ENCODE data around the gene RPS6KA5. TPM values are rescaled to one million over a fixed set of nuclear protein-coding genes. Genes with fewer than 3 reads are reported as not detected.

The RPS6KA5 gene
- total RNA-seq, 2 donors from 2014 or later: 15.2 to 19.2 TPM

DNA sequence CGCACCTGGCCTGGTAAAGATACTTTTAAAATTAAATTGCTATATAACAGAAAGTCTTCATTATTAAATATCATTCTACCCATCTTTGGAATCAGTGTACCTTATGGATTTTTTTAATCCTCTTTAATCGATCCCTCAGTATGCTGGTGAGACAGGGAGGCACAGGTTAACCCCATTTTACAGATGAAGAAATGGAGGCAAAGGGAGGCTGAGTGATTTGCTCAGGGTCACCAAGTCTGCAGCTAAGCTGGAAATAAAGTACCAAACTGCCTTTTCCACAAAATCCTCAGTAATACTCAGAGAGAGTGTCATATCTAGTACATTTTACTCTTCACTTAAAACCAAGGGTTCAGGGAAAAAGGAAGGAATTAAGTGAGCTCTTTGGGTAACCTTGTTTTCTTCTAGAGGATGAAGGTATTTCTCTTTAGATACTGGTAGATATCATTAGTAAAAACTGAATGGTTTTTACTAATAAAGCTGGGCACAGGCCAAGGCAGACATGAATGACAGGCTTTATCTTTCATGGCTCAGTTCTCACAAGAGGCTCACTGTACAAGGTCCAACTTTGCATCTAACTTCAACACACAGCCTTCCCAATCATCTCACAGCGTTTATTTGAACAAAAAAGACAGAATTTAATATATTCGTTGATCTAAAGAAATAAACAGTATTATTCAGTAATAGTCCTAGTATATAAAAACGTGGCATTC is 209.0 kb downstream of the RPS6KA5 start:
- no peaks in the 10 kb centered on the region for H3K36me3 ChIP-seq
- H3K9ac ChIP-seq (ENCODE audit: low read depth in 2 of 2, low read length in 2 of 2): no peak overlapping the region
- no peaks in the 10 kb centered on the region for H3K9me3 ChIP-seq
- H3K27me3 ChIP-seq: no peaks in the 10 kb centered on the region
- no peak overlapping the region for H3K27ac ChIP-seq
- H3K4me1 ChIP-seq: no peaks in the 10 kb centered on the region
- TF ChIP-seq, protein P1, sequence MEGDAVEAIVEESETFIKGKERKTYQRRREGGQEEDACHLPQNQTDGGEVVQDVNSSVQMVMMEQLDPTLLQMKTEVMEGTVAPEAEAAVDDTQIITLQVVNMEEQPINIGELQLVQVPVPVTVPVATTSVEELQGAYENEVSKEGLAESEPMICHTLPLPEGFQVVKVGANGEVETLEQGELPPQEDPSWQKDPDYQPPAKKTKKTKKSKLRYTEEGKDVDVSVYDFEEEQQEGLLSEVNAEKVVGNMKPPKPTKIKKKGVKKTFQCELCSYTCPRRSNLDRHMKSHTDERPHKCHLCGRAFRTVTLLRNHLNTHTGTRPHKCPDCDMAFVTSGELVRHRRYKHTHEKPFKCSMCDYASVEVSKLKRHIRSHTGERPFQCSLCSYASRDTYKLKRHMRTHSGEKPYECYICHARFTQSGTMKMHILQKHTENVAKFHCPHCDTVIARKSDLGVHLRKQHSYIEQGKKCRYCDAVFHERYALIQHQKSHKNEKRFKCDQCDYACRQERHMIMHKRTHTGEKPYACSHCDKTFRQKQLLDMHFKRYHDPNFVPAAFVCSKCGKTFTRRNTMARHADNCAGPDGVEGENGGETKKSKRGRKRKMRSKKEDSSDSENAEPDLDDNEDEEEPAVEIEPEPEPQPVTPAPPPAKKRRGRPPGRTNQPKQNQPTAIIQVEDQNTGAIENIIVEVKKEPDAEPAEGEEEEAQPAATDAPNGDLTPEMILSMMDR (IDR thresholded peaks at IDR 0.05): no peak
- no peak overlapping the region for H3K4me3 ChIP-seq
- DNase-seq: no peak
- intact Hi-C loops (cut with DNase I): no loop called here

DNA sequence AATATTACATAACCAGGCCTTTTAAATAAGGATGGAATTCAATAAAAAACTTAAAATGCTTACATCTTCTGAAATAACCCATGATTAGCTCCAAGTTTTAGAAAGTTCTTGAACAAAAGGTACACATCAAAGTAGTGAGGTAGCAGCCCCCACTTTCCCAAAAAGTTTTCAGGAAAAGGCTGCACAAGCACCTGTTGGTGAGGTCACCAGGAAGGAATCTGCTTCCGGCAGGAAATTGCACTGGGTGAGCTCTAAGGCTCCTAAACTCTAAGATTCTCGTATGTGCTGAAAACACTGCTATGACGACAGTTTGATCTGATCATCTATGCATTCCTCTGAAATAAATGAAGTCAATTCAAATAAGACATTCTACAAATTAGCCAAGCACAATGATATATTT is 210.0 kb downstream of the RPS6KA5 start:
- Histone ChIP-seq H3K9ac (ENCODE audit: low read depth in 2 of 2, low read length in 2 of 2) (no peak overlapping the region), H3K9me3 (no peaks in the 10 kb centered on the region), H3K4me3 (no peak overlapping the region), H3K4me1 (no peaks in the 10 kb centered on the region), H3K27me3 (no peaks in the 10 kb centered on the region), H3K27ac (no peak overlapping the region), H3K36me3 (no peaks in the 10 kb centered on the region)
- TF ChIP-seq, protein P1 (IDR thresholded peaks at IDR 0.05): no peak
- no peak for DNase-seq
- intact Hi-C loops (cut with DNase I): no loop called here

- DNase-seq: no peak
- Histone ChIP-seq H3K9ac (ENCODE audit: low read depth in 2 of 2, low read length in 2 of 2) (no peak overlapping the region), H3K4me3 (no peak overlapping the region), H3K36me3 (no peaks in the 10 kb centered on the region), H3K27ac (no peak overlapping the region), H3K9me3 (no peaks in the 10 kb centered on the region), H3K4me1 (no peaks in the 10 kb centered on the region), H3K27me3 (no peaks in the 10 kb centered on the region)
- intact Hi-C loops (cut with DNase I): no loop called here
- TF ChIP-seq, protein P1 (IDR thresholded peaks at IDR 0.05): no peak
Observed at GRCh38 chr14:90849787-90850444, 210.5 kb downstream of the RPS6KA5 start.

DNA sequence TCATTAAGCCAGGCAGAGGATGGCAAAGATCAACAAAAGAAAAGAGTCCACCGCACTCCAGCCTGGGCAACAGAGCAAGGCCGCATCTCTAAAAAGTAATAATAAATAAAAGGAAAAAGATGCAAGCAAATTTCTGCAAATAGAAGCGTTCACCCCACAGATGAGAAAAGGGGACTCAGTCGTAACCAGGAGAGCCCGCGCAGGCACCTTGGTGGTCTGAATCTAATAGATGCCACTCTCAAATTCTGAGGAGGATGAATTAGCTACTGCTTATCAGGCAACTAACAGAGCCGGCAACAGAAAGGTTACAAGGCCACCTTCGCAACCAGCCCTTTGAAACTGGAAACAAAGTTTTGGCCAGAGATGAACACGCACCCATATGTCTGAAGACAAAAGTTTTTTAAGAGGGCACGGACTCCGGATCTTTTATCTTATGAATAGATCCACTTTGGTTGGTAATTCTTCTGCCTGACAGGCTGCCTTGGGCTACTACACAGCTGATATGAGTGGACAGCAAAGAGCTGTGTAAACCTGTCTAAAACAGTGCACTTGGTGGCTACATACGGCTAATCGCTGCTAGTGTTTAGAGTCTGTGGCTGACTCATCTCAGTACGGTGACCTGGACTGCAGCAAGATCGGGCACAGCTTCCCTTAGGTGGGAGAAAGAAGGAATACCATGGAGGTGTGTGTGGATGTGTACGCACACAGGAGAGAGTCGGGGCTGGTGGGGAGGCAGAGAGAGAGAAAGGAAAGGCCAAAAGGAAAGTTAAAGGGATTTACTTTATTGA is 211.3 kb downstream of the RPS6KA5 start:
- H3K36me3 ChIP-seq: no peaks in the 10 kb centered on the region
- H3K9ac ChIP-seq (ENCODE audit: low read depth in 2 of 2, low read length in 2 of 2): no peak overlapping the region
- TF ChIP-seq, protein P1 (IDR thresholded peaks at IDR 0.05): no peak
- no peak overlapping the region for H3K27ac ChIP-seq
- no peak overlapping the region for H3K4me3 ChIP-seq
- H3K27me3 ChIP-seq: no peaks in the 10 kb centered on the region
- DNase-seq: no peak
- intact Hi-C loops (cut with DNase I): no loop called here
- no peaks in the 10 kb centered on the region for H3K9me3 ChIP-seq
- no peaks in the 10 kb centered on the region for H3K4me1 ChIP-seq

GRCh38 chr14:90846511-90846910 is 213.9 kb downstream of the RPS6KA5 start:
- TF ChIP-seq, protein P1 (IDR thresholded peaks at IDR 0.05): no peak
- no peak for DNase-seq

More at GRCh38 chr14:90846511-90846910, 213.9 kb downstream of the RPS6KA5 start:
- no peak overlapping the region for H3K27ac ChIP-seq
- H3K4me1 ChIP-seq: no peaks in the 10 kb centered on the region
- H3K9ac ChIP-seq (ENCODE audit: low read depth in 2 of 2, low read length in 2 of 2): no peak overlapping the region
- no peaks in the 10 kb centered on the region for H3K27me3 ChIP-seq
- intact Hi-C loops (cut with DNase I): no loop called here
- no peaks in the 10 kb centered on the region for H3K9me3 ChIP-seq
- no peak overlapping the region for H3K4me3 ChIP-seq
- H3K36me3 ChIP-seq: no peaks in the 10 kb centered on the region

Data from colonic mucosa (tissue), 4 donors.